PFSK-1 (cell line): ENCODE results near the gene SV2C.

Experiments used
- FOXP2 ChIP-seq: optimal IDR thresholded peaks from 2 replicates; pipeline ENCODE3; 2011; ENCODE audit warnings: borderline replicate concordance, control low read depth, inconsistent platforms; ENCODE audit not compliant: insufficient read depth; ENCODE audit errors: extremely low read length, extremely low read depth
- POLR2AphosphoS5 ChIP-seq: IDR thresholded peaks from 2 replicates; pipeline ENCODE4 v1.6.1; 2012; ENCODE audit warnings: low read depth, mild to moderate bottlenecking, control low read depth, low read length, moderate library complexity
- REST ChIP-seq, 2 experiments: IDR thresholded peaks; 2 replicates each; pipeline versions ENCODE4 v1.6.1 to v1.8.0; 2011 to 2012; ENCODE audit warnings: low read depth in 2 of 2, low read length in 2 of 2, control low read depth in 1 of 2, inconsistent platforms in 1 of 2, mild to moderate bottlenecking in 1 of 2, moderate library complexity in 1 of 2; ENCODE audit not compliant: insufficient read depth in 1 of 2
- SIN3A ChIP-seq: IDR thresholded peaks from 2 replicates; pipeline ENCODE4 v1.6.1; 2012; ENCODE audit warnings: mild to moderate bottlenecking, low read length, moderate library complexity, borderline replicate concordance; ENCODE audit not compliant: insufficient read depth
- TAF1 ChIP-seq: IDR thresholded peaks from 2 replicates; pipeline ENCODE4 v1.6.1; 2012; ENCODE audit warnings: low read length, control low read depth, borderline replicate concordance; ENCODE audit not compliant: insufficient read depth

GRCh38 chr5:76222318-76222717, 139.1 kb downstream of the SV2C start:
- TF ChIP-seq POLR2AphosphoS5 (no peak), REST (IDR thresholded peaks at IDR 0.05; ENCODE audit: insufficient read depth in 1 of 2, low read depth in 2 of 2, low read length in 2 of 2) (no peak), TAF1 (no peak), SIN3A (no peak), FOXP2 (no peak)
